AG04449 (cell line): Measurements from ENCODE around the gene OBP2B.
"Not testable (repeated sequence)": the region's sequence is repeated elsewhere in the genome, so short reads cannot be mapped to it uniquely, and the experiment has no call there.

ENCODE experiments used
- CTCF ChIA-PET: fragments of 350-600 bp; formaldehyde crosslinking; extraction: SDS; loops from one replicate; lab custom pipeline; 2021; ENCODE audit warnings: antibody characterized with exemption; lab: Yijun Ruan, JAX
- POLR2A ChIA-PET: fragments of 400-600, 350-600 bp; formaldehyde crosslinking; extraction: SDS; loops from one replicate; lab custom pipeline; 2020; ENCODE audit warnings: antibody characterized with exemption, inconsistent platforms; lab: Yijun Ruan, JAX
- DNase-seq: peaks from one replicate; pipeline ENCODE4 v3.0.0-alpha.2; 2010; ENCODE audit warnings: low read depth, low spot score
- H3K4me3 ChIP-seq: 2 replicates; pipeline ENCODE4 v1.5.1; 2011; ENCODE audit warnings: low read depth, mild to moderate bottlenecking, control low read depth, low read length
- CTCF ChIP-seq: IDR thresholded peaks from one replicate; pipeline ENCODE4 v1.5.1; 2011; ENCODE audit warnings: mild to moderate bottlenecking, moderate library complexity, low read length, control low read depth, inconsistent platforms; ENCODE audit not compliant: insufficient read depth; ENCODE audit errors: missing control alignments

The OBP2B gene

GRCh38 chr9:133227242-133227860 is 18.3 kb upstream of the OBP2B start:
- ChIA-PET CTCF (no interaction called here), POLR2A (no interaction called here)
- no peak for TF ChIP-seq CTCF
- H3K4me3 ChIP-seq, result no peak overlapping the region
- DNase-seq, result no peak

- ChIA-PET POLR2A (no interaction called here), CTCF (no interaction called here)
- DNase-seq, result no peak
- no peak overlapping the region for H3K4me3 ChIP-seq
- no peak for TF ChIP-seq CTCF
Observed at GRCh38 chr9:133226219-133227171, 17.4 kb upstream of the OBP2B start.

- POLR2A ChIA-PET, result no interaction called here
- no peak for DNase-seq
- H3K4me3 ChIP-seq, result no peak overlapping the region
- CTCF ChIA-PET, result no interaction called here
- TF ChIP-seq CTCF, result no peak
Observed at GRCh38 chr9:133225171-133226011, 16.3 kb upstream of the OBP2B start.

- no peak overlapping the region for H3K4me3 ChIP-seq
- TF ChIP-seq CTCF, result no peak
- ChIA-PET CTCF (no interaction called here), POLR2A (no interaction called here)
- DNase-seq, result no peak
Observed at GRCh38 chr9:133224762-133225161, 15.7 kb upstream of the OBP2B start.

- DNase-seq, H3K4me3 ChIP-seq, POLR2A ChIA-PET: not testable (repeated sequence)
- CTCF ChIA-PET, result interaction anchor here (1.0 to 2.0 kb wide), 2 partner anchors 16 to 37 kb away, joined by 3 to 7 read pairs; no protein-coding TSS in a partner anchor
Observed at GRCh38 chr9:133223159-133223756, 14.2 kb upstream of the OBP2B start.

GRCh38 chr9:133221994-133222393 is 12.9 kb upstream of the OBP2B start:
- POLR2A ChIA-PET, DNase-seq, CTCF ChIA-PET, H3K4me3 ChIP-seq: not testable (repeated sequence)
